Gastroesophageal sphincter (tissue), 3 donors: Measurements from ENCODE around the gene CCNB3.

ENCODE experiments used
- CTCF ChIP-seq, 4 experiments: fragments of 200-600 bp in 2 of 4; fragments of 450-650 bp in 2 of 4; sonication (generic) in 1 of 4; IDR thresholded peaks; one replicate each; pipeline ENCODE4 v1.5.1; 2017 to 2019; ENCODE audit warnings: antibody characterized with exemption in 4 of 4, mild to moderate bottlenecking in 2 of 4, moderate library complexity in 2 of 4
- EP300 ChIP-seq: sonication (generic); formaldehyde crosslinking; IDR thresholded peaks from one replicate; pipeline ENCODE4 v1.6.1; 2017; ENCODE audit warnings: antibody characterized with exemption, mild to moderate bottlenecking
- POLR2A ChIP-seq, 2 donors: fragments of 450-650 bp; IDR thresholded peaks; one replicate each; pipeline ENCODE4 v1.6.1; 2017; ENCODE audit warnings: antibody characterized with exemption in 2 of 2, mild to moderate bottlenecking in 2 of 2, moderate library complexity in 1 of 2
- POLR2AphosphoS5 ChIP-seq: sonication (generic); formaldehyde crosslinking; IDR thresholded peaks from one replicate; pipeline ENCODE4 v1.6.1; 2017; ENCODE audit warnings: antibody characterized with exemption

DNA sequence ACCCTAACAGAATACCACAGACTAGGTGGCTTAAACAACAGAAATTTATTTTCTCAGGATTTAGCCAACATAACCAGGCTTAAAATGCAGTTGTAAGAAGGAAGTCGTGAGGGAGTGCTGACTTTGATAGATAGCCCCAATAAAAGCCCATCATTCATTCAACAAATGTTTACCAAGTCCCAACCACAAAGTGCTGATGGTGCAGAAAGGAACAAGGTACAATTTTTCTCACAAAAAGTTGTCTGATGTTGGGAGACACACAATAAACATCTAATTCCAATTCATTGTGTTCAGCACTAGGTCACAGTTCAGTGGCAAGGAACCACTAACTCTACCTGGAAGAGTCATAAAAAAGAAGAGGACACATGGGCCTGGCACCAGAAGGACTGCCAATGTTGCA, 46.0 kb upstream of the CCNB3 start:
- TF ChIP-seq POLR2AphosphoS5 (no peak), CTCF (IDR thresholded peaks at IDR 0.05) (no peak), POLR2A (IDR thresholded peaks at IDR 0.05) (no peak), EP300 (no peak)
